Myocyte (in vitro differentiated cells): ENCODE data around the gene ARPP21. TPM values are rescaled to one million over a fixed set of nuclear protein-coding genes. Genes with fewer than 3 reads are reported as not detected.
A peak's percentile ranks its signal among the peaks of the same experiment; 100 is the strongest.

Experiments
- DNase-seq: peaks from one replicate; pipeline ENCODE4 v3.0.0-alpha.2; 2012; ENCODE audit warnings: low read depth
- total RNA-seq: library from RNA; depleted of rRNA; stranded (reverse); fragments of >200 nt; gene quantifications from 2 replicates; pipeline ENCODE4 v1.2.3, GENCODE V29; 2014

The ARPP21 gene
- total RNA-seq, 1 donor from 2014 or later, result 299 TPM

DNA sequence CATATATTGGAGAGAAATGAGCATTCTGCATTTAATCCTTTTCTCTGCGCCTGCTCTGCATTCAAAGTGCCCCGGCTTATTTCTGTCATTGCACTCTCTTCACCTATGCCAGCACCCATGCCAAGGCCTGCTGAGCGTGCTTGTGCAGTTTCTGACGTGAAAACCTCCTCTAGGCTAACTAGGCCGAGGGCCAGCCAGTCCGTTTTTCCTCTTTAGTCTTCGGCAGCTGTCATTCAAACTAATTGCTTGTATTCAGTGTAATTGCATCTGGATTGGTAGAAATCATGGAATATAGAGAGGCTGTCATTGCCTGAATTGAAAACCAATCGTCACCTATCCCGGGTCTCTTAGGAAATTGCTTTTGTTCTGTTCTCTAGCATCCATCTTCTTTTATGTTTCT lies 94.0 kb downstream of the ARPP21 start:
- DNase-seq, result no peak

DNA sequence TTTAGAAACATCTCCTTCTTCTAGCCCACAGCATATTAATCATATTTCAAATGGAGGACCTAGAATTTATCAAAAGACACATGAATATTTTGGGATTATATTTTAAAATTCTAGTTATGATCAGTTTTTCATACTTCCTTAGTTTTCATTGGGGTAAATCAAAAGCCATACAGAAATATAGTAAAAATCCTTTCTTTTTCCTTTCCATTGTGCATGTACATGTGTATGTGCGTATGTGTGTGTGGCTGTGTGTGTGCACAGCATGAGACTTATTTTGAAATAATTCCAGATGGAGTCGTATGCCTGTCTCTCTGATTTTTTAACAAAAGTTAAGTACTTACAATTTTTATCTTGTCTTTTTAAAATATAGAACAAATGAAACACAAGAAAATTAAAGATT lies 94.5 kb downstream of the ARPP21 start:
- DNase-seq, result no peak

DNA sequence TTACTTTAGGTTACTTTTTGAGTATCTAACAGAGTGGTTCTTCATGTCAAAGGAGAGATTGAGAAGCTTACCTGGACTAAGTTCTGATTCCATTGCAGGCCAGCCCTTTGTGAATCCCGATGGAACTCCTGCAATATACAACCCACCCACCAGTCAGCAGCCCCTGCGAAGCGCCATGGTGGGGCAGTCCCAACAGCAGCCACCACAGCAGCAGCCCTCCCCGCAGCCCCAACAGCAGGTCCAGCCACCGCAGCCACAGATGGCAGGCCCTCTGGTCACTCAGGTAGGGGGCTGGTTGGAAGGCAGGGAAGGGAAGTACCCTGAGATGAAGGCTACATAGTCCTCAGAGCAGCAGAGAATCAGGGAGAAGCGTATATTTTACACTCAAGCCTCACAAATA lies 97.8 kb downstream of the ARPP21 start:
- DNase-seq, result no peak

DNA sequence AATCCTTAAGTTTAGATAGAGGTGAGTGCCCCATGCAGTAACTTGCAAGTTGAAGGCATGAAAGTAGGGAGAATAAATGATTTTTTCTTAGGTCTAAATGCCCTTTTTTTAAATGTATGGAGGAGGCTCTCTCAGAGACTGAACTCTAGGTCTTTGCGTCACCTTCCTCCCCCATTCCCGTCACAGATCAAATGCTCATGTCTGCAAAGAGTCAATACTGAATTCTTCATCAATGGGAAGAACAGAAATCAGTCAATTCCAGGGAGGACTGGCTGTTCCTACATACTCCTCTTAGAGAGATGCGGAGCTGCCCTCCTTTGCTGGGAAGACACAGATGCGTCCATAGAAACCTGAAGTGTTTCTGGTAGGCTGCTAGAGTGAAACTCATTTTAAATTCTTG lies 98.2 kb downstream of the ARPP21 start:
- no peak for DNase-seq

- no peak for DNase-seq
Observed at GRCh38 chr3:35737934-35738706, 98.8 kb downstream of the ARPP21 start.

DNA sequence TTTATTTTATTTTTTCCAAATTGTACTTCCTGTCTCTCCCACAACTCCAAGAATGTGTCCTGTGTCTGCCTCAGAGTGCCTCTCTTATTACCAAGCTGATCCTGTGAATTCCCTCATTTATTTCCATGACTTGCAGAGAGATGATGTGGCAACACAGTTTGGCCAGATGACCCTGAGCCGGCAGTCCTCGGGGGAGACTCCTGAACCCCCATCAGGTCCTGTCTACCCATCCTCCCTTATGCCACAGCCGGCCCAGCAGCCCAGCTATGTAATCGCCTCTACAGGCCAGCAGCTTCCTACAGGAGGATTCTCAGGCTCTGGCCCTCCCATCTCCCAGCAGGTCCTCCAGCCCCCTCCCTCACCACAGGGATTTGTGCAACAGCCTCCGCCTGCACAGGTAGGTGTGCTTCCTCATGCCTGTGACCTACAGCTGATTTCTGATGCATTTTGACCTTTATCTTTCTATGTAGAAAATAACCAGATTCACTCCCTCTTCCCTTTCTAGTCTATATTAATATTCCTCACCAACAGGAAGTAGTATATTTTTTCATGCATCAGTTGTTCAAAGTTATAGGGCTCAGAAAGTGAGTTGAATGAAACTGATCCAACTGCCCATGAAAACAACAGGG lies 100.0 kb downstream of the ARPP21 start:
- peak; percentile 23 for DNase-seq

DNA sequence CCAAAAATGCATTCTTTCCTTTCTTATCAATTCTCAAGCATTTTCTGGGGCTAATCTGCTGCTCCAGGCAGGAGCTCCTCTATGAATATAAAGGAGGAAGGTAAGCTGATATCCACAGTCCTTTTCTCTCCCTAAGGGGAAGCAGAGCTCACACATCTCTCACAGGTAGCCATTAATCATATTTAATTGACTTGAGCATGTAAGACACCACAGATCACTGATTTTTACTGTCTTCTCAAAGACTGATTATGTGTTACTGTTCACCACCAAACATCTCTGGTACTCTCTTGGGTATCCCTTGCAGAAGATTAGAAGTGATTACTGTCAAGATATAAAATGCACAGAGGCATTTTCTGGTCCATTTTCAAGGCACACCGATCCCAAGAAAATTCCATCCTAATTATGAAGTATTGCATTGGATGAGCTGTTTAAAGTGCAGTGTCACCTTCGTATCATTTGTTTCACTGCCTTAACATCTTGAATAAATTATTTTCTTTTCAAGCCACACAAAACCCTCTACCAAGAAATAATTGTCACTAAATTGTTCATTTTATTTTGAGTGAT lies 100.7 kb downstream of the ARPP21 start:
- no peak for DNase-seq

GRCh38 chr3:35743218-35743617 lies 103.9 kb downstream of the ARPP21 start:
- no peak for DNase-seq

DNA sequence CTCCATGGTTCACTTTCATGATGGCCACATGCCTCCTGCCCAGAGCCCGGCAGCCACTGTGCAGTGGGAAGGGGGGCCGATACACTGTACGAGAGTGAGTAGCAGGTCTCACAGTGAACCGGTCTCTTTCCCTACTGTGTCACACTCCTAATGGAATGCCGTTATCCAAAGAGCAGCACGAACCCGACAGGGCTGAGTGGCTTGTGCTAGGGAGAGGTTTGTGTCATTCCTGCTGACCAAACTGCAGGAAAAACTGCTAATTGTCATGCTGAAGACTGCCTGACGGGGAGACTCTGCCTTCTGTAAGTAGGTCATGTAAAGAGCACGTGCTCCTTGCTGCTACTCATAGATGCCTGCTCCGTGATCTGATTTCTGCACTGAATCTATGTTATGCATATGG lies 105.1 kb downstream of the ARPP21 start:
- DNase-seq, result no peak

DNA sequence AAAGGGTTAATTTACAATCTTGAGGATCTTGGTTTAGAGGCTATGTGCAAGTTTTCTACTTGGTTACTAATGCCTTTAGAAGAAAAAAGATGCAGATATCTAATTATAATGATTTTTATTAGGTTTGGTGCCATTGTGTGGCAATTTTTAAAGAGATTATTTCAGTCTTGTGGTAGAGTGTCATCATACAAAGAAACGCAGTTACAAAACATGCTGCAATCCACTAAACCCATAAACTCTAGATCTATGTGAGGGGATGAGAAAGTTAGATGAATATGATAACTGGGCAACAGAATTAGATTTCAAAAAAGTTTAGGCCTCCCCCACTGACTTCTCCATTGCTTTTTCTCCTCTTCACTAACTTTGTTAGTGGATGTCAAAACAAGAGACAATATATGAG lies 106.0 kb downstream of the ARPP21 start:
- no peak for DNase-seq

- DNase-seq, result no peak
Observed at GRCh38 chr3:35745802-35746484, 106.6 kb downstream of the ARPP21 start.

DNA sequence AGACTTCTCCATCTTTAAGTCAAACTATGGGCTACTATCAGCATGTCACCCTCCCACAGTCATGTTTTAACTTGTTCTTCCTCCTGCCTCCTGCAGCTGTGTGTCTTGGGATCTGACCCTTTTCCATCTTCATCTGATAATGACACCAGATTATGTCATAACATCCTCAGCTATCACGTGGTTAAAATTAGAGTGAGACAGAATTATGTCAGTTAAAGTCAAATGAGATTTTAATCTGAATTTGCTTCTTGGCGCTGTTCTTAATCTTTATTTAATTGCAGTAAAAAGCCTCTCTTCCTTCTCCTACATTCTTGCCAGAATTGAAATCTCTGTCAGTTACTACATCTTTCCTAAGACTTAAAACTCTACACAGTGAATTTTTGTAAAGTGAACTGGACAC lies 107.2 kb downstream of the ARPP21 start:
- no peak for DNase-seq

- no peak for DNase-seq
Observed at GRCh38 chr3:35748144-35748543, 108.8 kb downstream of the ARPP21 start.

DNA sequence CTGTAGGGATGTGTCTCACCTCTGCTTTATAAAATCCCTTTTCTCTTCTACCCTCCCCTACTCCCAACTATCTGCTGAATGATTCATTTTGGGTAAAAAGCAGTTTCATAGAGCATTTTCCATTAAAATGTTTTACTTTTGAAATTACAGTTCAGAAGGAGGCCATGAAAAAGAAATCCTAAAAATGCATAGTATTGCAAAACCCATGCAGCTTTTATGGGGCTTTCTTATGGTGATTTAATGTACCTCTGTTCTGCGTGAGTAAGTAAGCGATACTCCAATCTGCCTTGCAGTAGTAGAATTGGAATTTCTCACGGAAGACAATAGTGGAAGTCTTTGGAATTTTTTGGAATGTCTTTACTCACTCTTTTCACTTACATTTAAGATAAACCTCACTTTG lies 111.9 kb downstream of the ARPP21 start:
- DNase-seq, result no peak

DNA sequence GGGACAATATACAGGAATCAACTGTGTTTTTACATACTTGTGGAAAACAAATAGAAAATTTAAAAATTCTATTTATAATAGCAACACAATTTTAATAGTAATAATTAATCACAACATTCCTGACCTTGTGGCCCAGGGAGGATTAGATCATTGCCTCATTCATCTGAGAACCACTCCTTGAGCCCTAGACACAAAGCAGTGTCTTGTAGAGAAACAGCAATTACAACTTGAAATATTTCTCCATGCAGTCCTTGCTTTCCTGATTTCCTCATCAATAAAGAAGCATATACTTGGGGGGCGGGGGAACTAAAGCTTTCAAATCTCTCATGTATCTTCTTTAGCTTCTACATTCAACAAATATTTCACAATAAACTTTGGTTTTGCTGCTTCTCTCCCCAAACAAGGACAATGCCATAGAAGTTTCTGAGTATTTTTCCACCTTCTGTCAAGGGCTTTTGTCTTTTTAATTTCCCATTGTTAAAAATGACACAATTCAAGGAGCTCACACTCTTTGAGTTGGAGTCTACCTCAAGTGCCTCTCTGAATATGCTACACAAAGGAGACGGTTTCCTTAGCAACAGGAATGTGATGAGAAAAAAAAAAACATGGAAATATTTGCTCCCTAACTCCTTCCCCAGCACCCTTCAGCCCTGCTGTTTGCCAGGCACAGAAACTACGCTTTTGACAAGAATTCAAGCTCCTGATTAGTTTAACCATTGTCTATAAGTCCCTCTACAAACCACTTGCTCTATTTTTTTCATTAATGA lies 118.8 kb downstream of the ARPP21 start:
- DNase-seq, result no peak

GRCh38 chr3:35760146-35760545 lies 120.8 kb downstream of the ARPP21 start:
- DNase-seq, result no peak

DNA sequence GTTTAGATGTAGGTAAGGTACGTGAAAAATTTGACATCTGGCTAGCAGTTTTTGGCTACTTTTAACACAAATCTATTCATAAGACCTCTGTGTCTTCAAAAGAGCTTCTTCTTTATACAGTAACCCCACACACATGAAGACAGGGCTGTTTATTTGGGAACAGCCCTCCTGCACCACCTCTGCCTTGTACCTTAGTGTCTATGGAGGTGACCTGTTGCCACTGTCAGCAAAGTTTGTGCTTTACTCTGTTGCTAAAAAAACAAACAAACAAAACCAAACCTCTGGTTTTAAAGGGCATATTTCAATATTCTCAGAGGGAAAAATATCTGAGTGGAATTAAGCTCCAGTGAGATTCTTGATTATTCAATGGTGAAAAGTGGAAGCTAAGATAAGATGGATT lies 122.0 kb downstream of the ARPP21 start:
- no peak for DNase-seq

DNA sequence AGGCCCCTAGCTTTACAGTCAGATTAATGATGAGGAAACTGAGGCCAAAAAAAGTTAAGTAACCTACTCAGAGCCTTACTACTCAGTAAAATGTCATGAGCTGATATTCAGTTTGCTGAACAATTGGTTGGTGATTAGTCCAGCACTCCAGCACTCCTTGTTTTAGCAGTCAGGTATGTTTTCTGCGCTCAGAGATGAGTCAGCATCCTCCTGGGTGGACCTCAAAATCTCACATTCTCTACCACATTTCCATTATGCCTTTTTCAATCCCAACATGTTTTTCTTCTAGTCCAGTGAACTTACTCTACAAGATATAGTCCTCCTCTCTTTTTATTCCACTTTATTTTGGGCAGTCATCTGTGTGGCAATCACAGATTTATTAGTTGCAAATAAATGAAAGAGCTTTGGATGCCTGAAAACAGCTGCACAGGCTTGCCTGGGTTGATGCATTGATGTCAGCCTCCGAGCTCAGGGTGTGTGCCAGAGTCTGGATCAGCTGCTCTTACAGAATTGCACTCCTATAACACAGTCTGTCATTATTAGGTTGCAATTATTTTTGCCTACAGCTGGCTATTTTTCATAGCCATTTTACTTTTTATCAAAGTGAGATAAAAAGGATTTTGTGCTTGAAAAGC lies 133.2 kb downstream of the ARPP21 start:
- DNase-seq, result peak; percentile 92

DNA sequence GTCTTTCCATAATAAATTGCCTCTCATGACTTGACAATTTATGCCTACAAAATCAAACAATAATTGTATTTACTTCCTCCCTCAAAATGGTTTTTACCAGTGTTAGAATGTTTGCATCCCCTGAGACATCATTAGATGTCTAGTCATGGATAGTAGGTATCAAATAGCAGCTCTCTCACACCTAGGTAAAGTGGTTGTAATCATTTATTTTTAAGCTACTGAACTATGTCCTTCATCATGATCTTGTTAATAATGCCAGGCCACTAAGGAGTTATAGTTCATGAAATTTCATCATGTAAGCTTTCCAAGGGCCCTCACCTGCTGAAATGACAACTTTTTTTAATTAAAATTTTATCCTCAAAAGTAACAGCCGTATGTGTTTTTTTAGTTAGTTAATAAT lies 134.1 kb downstream of the ARPP21 start:
- no peak for DNase-seq

GRCh38 chr3:35776346-35776745 lies 137.0 kb downstream of the ARPP21 start:
- no peak for DNase-seq

DNA sequence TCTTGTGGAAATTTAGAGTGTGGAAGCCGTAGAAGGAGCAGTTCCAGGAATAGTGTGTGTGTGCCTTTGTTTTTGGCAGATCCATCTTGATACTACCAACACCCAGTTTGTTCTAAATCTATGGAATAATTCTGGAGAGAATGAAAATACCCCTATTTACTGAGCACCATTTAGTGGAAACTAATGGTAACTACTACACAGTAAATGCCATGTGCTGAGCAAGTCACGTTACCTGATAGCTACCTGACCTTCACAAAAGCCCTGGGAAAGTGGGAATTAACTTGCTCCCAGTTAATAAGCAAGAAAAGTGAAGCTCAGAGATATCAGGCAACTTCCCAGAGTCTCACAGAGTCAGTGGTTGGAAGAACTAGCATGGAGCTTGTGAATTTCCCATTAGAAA lies 137.7 kb downstream of the ARPP21 start:
- no peak for DNase-seq
